Measurements from ENCODE around the gene PKHD1. TPM values are rescaled to one million over a fixed set of nuclear protein-coding genes. Genes with fewer than 3 reads are reported as not detected.

The PKHD1 gene
- total and polyA plus RNA-seq, 2 of the 13 experiments (the other 11 are each of a cell fraction or from before 2014, with no cell fraction given) = 0.01 to 0.13 TPM

GRCh38 chr6:51841626-51842025 lies 245.8 kb downstream of the PKHD1 start:
- H3K9me3 ChIP-seq (ENCODE audit: low read length) = no peaks in the 10 kb centered on the region
- H3K4me2 ChIP-seq (ENCODE audit: low read depth, low read length) = no peak overlapping the region
- no TSS peak for BruUV-seq (replicated peaks)
- no peaks in the 10 kb centered on the region for H3K79me2 ChIP-seq (ENCODE audit: insufficient read depth, low read length)
- H3K9ac ChIP-seq (ENCODE audit: insufficient read depth, low read depth, low read length) = no peak overlapping the region
- TF ChIP-seq SATB2 (CRISPR knock-in tag; IDR thresholded peaks at IDR 0.05) (no peak), HMGXB4 (CRISPR knock-in tag; IDR thresholded peaks at IDR 0.05; ENCODE audit: borderline replicate concordance in 1 of 2, low read depth in 1 of 2) (no peak)
- FAIRE-seq (no peak), ATAC-seq (no peak), DNase-seq (ENCODE audit: low spot score) (no peak)
- POLR2A ChIA-PET = no interaction called here
- CTCF ChIA-PET (ENCODE audit: low intra/inter-chr PET ratio, low total read pairs) = no interaction called here
- in situ Hi-C loops (cut with HindIII; ENCODE audit: extremely low pct_ligation_motif_present, low pct_unique_long_range_greater_than_20kb) = loop anchor here (5.0 kb wide), 1 partner anchor 116 kb away; no protein-coding TSS in a partner anchor
- no peaks in the 10 kb centered on the region for H3K36me3 ChIP-seq (replicated peaks in 1 of 2; ENCODE audit: control insufficient read depth in 1 of 2, insufficient read depth in 2 of 2, low read length in 2 of 2)
- H3K4me1 ChIP-seq (ENCODE audit: insufficient read depth, low read length) = no peaks in the 10 kb centered on the region; the same call in 1 of the 2 replicates
- no peaks in the 10 kb centered on the region for H4K20me1 ChIP-seq (ENCODE audit: insufficient read depth, low read length)
- 0 out of 5 replicates have a peak, but pooled peaks cover 0 to 1% of the 10 kb centered on the region in 2 experiments for H3K27me3 ChIP-seq (ENCODE audit: control insufficient read depth in 1 of 2, insufficient read depth in 2 of 2, low read length in 2 of 2)
- intact Hi-C loops (cut with micrococcal nuclease; ENCODE audit: unreplicated experiment) = loop anchor here (5.0 to 10.0 kb wide), 3 partner anchors 116 to 1024 kb away; partner anchors contain the start of gene TFAP2B
- 56% methylated on average over 2 of the region's 2 CpGs for WGBS (ENCODE audit: low lambda C conversion rate)
- no peak overlapping the region for H3K27ac ChIP-seq (ENCODE audit: extremely low read length, insufficient read depth, low read length)
- H3K4me3 ChIP-seq (replicated peaks in 1 of 3; ENCODE audit: insufficient read depth in 1 of 3, low read depth in 2 of 3, low read length in 3 of 3) = no peak overlapping the region
- no peak overlapping the region for H2AFZ ChIP-seq (ENCODE audit: low read length)

- H3K36me3 ChIP-seq (replicated peaks in 1 of 2; ENCODE audit: control insufficient read depth in 1 of 2, insufficient read depth in 2 of 2, low read length in 2 of 2) = no peaks in the 10 kb centered on the region
- no peak overlapping the region for H3K4me3 ChIP-seq (replicated peaks in 1 of 3; ENCODE audit: insufficient read depth in 1 of 3, low read depth in 2 of 3, low read length in 3 of 3)
- H3K4me2 ChIP-seq (ENCODE audit: low read depth, low read length) = no peak overlapping the region
- ChIA-PET POLR2A (no interaction called here), CTCF (ENCODE audit: low intra/inter-chr PET ratio, low total read pairs) (no interaction called here)
- no peaks in the 10 kb centered on the region for H3K9me3 ChIP-seq (ENCODE audit: low read length)
- BruUV-seq (replicated peaks) = no TSS peak
- no peak for DNase-seq (ENCODE audit: low spot score)
- intact Hi-C loops (cut with micrococcal nuclease; ENCODE audit: unreplicated experiment) (loop anchor here (5.0 to 10.0 kb wide), 3 partner anchors 117 to 1023 kb away; partner anchors contain the start of gene TFAP2B), in situ Hi-C loops (cut with HindIII; ENCODE audit: extremely low pct_ligation_motif_present, low pct_unique_long_range_greater_than_20kb) (loop anchor here (5.0 kb wide), 1 partner anchor 117 kb away; no protein-coding TSS in a partner anchor)
- no peak overlapping the region for H3K27ac ChIP-seq (ENCODE audit: extremely low read length, insufficient read depth, low read length)
- TF ChIP-seq NBN (conservative IDR thresholded peaks at IDR 0.05) = peak; percentile 52; the same call in 1 of the 2 replicates
- TF ChIP-seq HHEX (CRISPR knock-in tag; IDR thresholded peaks at IDR 0.05) = no peak
- 0 out of 5 replicates have a peak, but pooled peaks cover 0 to 1% of the 10 kb centered on the region in 2 experiments for H3K27me3 ChIP-seq (ENCODE audit: control insufficient read depth in 1 of 2, insufficient read depth in 2 of 2, low read length in 2 of 2)
- H3K9ac ChIP-seq (ENCODE audit: insufficient read depth, low read depth, low read length) = no peak overlapping the region
- no peaks in the 10 kb centered on the region for H3K79me2 ChIP-seq (ENCODE audit: insufficient read depth, low read length)
- H2AFZ ChIP-seq (ENCODE audit: low read length) = no peak overlapping the region
- no peak for ATAC-seq
- 16% methylated on average over 4 of the region's 4 CpGs for WGBS (ENCODE audit: low lambda C conversion rate)
- no peaks in the 10 kb centered on the region; the same call in 1 of the 2 replicates for H3K4me1 ChIP-seq (ENCODE audit: insufficient read depth, low read length)
- no peaks in the 10 kb centered on the region for H4K20me1 ChIP-seq (ENCODE audit: insufficient read depth, low read length)
- FAIRE-seq = no peak
Observed at GRCh38 chr6:51839726-51840374, 247.6 kb downstream of the PKHD1 start.

Measured in HepG2 (cell line).